Skin of body (tissue), 2 donors: ENCODE measurements around the gene SFXN1. TPM values are rescaled to one million over a fixed set of nuclear protein-coding genes. Genes with fewer than 3 reads are reported as not detected.

ENCODE experiments used
- DNase-seq: peaks from one replicate; lab custom pipeline; 2025; lab: John Stamatoyannopoulos, UW
- total RNA-seq: library from RNA; depleted of rRNA; stranded (reverse); fragments of >200 nt; gene quantifications from one replicate; pipeline ENCODE4 v1.2.3, GENCODE V29; 2014

SFXN1 gene
- total RNA-seq, 1 donor from 2014 or later = 25.1 TPM

GRCh38 chr5:175572886-175573285, 94.5 kb downstream of the SFXN1 start:
- DNase-seq = no peak

GRCh38 chr5:175573493-175574269, 95.3 kb downstream of the SFXN1 start:
- no peak for DNase-seq

- no peak for DNase-seq
Observed at GRCh38 chr5:175575301-175575700, 96.9 kb downstream of the SFXN1 start.

GRCh38 chr5:175576096-175576495, 97.7 kb downstream of the SFXN1 start:
- no peak for DNase-seq

- DNase-seq = no peak
Observed at GRCh38 chr5:175576591-175576990, 98.2 kb downstream of the SFXN1 start.

Other genes with a start within 250 kb of the SFXN1 start
- gene DRD1, start 34.4 kb upstream of the SFXN1 start, total RNA-seq = 0.10 TPM
- 1.5 TPM for gene HRH2, start 179.5 kb downstream of the SFXN1 start, total RNA-seq